ENCODE data around the gene SLC24A4.

The SLC24A4 gene

GRCh38 chr14:92511453-92512238 lies 188.7 kb downstream of the SLC24A4 start (continued):
- TF ChIP-seq PRDM4 (tag by site-specific recombination; IDR thresholded peaks at IDR 0.05), result peak; percentile 41; the same call in 1 of the 2 replicates
- TF ChIP-seq ZSCAN23 (tag by site-specific recombination; IDR thresholded peaks at IDR 0.05), result 0 out of 2 replicates have a peak, but pooled peaks have one; percentile 16
- TF ChIP-seq ZFP69B (tag by site-specific recombination; IDR thresholded peaks at IDR 0.05), result 0 out of 2 replicates have a peak, but pooled peaks have one; percentile 20
- peak; percentile 51 for TF ChIP-seq HIC1 (tag by site-specific recombination; IDR thresholded peaks at IDR 0.05)
- no peak for TF ChIP-seq BCL6B (tag by site-specific recombination; IDR thresholded peaks at IDR 0.05)
- TF ChIP-seq ZSCAN4 (tag by site-specific recombination; IDR thresholded peaks at IDR 0.05), result no peak
- TF ChIP-seq GLI2 (tag by site-specific recombination; IDR thresholded peaks at IDR 0.05; ENCODE audit: borderline replicate concordance, low read depth), result no peak
- TF ChIP-seq ZNF707 (tag by site-specific recombination; IDR thresholded peaks at IDR 0.05), result no peak
- TF ChIP-seq ZNF155 (tag by site-specific recombination; IDR thresholded peaks at IDR 0.05), result no peak
- TF ChIP-seq IKZF3 (tag by site-specific recombination; IDR thresholded peaks at IDR 0.05), result 0 out of 2 replicates have a peak, but pooled peaks have one; percentile 45
- no peak for TF ChIP-seq ZBTB1 (tag by site-specific recombination; IDR thresholded peaks at IDR 0.05)
- 0 out of 2 replicates have a peak, but pooled peaks have one; percentile 30 for TF ChIP-seq ZNF184 (tag by site-specific recombination; IDR thresholded peaks at IDR 0.05)
- TF ChIP-seq ZNF24 (tag by site-specific recombination; IDR thresholded peaks at IDR 0.05), result 0 out of 2 replicates have a peak, but pooled peaks have one; percentile 55
- TF ChIP-seq ZNF843 (tag by site-specific recombination; IDR thresholded peaks at IDR 0.05), result 0 out of 2 replicates have a peak, but pooled peaks have one; percentile 22
- TF ChIP-seq ZNF518A (tag by site-specific recombination; conservative IDR thresholded peaks at IDR 0.05; ENCODE audit: low read depth), result peak; percentile 42; the same call in 1 of the 2 replicates
- TF ChIP-seq PRDM10 (tag by site-specific recombination; IDR thresholded peaks at IDR 0.05), result peak; percentile 96
- TF ChIP-seq ZNF629 (tag by site-specific recombination; IDR thresholded peaks at IDR 0.05), result peak; percentile 92
- TF ChIP-seq ZNF324 (tag by site-specific recombination; IDR thresholded peaks at IDR 0.05), result peak; percentile 40; the same call in 1 of the 2 replicates

Measured in HEK293 (cell line).